COLO829 (cell line): ENCODE measurements around the gene SAV1.

Experiments used
- DNase-seq: peaks from one replicate; pipeline ENCODE4 v3.0.0; 2012; ENCODE audit warnings: low spot score

Gene SAV1

GRCh38 chr14:50607181-50607580 is 60.9 kb downstream of the SAV1 start:
- peak; percentile 34 for DNase-seq

GRCh38 chr14:50606468-50606867 is 61.6 kb downstream of the SAV1 start:
- DNase-seq, result no peak

- peak; percentile 33 for DNase-seq
Measured at GRCh38 chr14:50605766-50606165, 62.3 kb downstream of the SAV1 start.

GRCh38 chr14:50603565-50603964 is 64.5 kb downstream of the SAV1 start:
- DNase-seq, result no peak

GRCh38 chr14:50602035-50602434 is 66.1 kb downstream of the SAV1 start:
- DNase-seq, result no peak

- no peak for DNase-seq
Measured at GRCh38 chr14:50601394-50601793, 66.7 kb downstream of the SAV1 start.

GRCh38 chr14:50600849-50601248 is 67.3 kb downstream of the SAV1 start:
- no peak for DNase-seq

GRCh38 chr14:50599700-50600444 is 68.2 kb downstream of the SAV1 start:
- DNase-seq, result peak; percentile 18

- DNase-seq, result no peak
Measured at GRCh38 chr14:50598765-50599164, 69.3 kb downstream of the SAV1 start.

- DNase-seq, result no peak
Measured at GRCh38 chr14:50594577-50595316, 73.4 kb downstream of the SAV1 start.

- DNase-seq, result no peak
Measured at GRCh38 chr14:50590464-50590863, 77.6 kb downstream of the SAV1 start.
